ENCODE data around the gene CFAP46.
"Not testable (repeated sequence)": the region's sequence is repeated elsewhere in the genome, so short reads cannot be mapped to it uniquely, and the experiment has no call there.

Gene CFAP46

GRCh38 chr10:132979491-132980425 lies 37.4 kb upstream of the CFAP46 start:
- no peak for DNase-seq

- DNase-seq = no peak
Observed at GRCh38 chr10:132978542-132978941, 36.2 kb upstream of the CFAP46 start.

GRCh38 chr10:132977807-132978206 lies 35.4 kb upstream of the CFAP46 start:
- no peak for DNase-seq

- DNase-seq = no peak
Observed at GRCh38 chr10:132977076-132977475, 34.7 kb upstream of the CFAP46 start.

GRCh38 chr10:132975831-132976682 lies 33.7 kb upstream of the CFAP46 start:
- no peak for DNase-seq

- no peak for DNase-seq
Observed at GRCh38 chr10:132974886-132975830, 32.8 kb upstream of the CFAP46 start.

GRCh38 chr10:132974249-132974796 lies 32.0 kb upstream of the CFAP46 start:
- DNase-seq = no peak

- DNase-seq = no peak
Observed at GRCh38 chr10:132973903-132974241, 31.5 kb upstream of the CFAP46 start.

- DNase-seq = no peak
Observed at GRCh38 chr10:132972986-132973902, 30.9 kb upstream of the CFAP46 start.

GRCh38 chr10:132972149-132972985 lies 30.0 kb upstream of the CFAP46 start:
- no peak for DNase-seq

GRCh38 chr10:132971448-132972148 lies 29.2 kb upstream of the CFAP46 start:
- no peak for DNase-seq

GRCh38 chr10:132970641-132971438 lies 28.5 kb upstream of the CFAP46 start:
- no peak for DNase-seq

- DNase-seq = no peak
Observed at GRCh38 chr10:132967540-132967939, 25.2 kb upstream of the CFAP46 start.

- no peak for DNase-seq
Observed at GRCh38 chr10:132965411-132966057, 23.2 kb upstream of the CFAP46 start.

- not testable (repeated sequence) for DNase-seq
Observed at GRCh38 chr10:132964707-132965410, 22.5 kb upstream of the CFAP46 start.

GRCh38 chr10:132964231-132964630 lies 21.9 kb upstream of the CFAP46 start:
- DNase-seq = no peak

GRCh38 chr10:132963430-132963960 lies 21.1 kb upstream of the CFAP46 start:
- DNase-seq = no peak
